GM19452 (cell line): ENCODE results near the gene CHMP1B.
"Not testable (repeated sequence)": the region's sequence is repeated elsewhere in the genome, so short reads cannot be mapped to it uniquely, and the experiment has no call there.

Source experiments
- ATAC-seq: cut with Tn5 transposase; IDR thresholded peaks from one replicate; pipeline ENCODE4 v1.9.1; 2021; ENCODE audit not compliant: unreplicated experiment

The CHMP1B gene

DNA sequence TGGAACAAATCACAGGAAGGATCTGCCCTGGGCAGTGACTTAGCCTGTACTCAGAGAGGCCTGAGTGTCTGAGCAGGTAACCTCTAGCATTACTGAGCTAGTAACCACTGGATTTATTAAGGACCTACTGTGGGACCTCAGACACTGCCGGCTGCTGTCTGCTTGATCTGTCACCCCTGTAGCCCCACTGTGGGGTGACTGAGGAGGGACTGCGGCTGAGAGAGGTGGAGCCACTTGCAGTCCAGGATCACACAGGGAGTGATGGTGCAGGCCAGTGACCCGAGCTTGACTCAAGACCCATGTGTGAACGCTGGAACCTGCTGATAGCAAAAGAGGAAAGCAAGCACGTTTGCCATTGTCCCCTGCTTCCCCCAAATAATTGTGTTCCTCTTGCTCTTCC lies 15.6 kb downstream of the CHMP1B start:
- no peak for ATAC-seq

- no peak for ATAC-seq
Measured at GRCh38 chr18:11868230-11868629, 17.0 kb downstream of the CHMP1B start.

DNA sequence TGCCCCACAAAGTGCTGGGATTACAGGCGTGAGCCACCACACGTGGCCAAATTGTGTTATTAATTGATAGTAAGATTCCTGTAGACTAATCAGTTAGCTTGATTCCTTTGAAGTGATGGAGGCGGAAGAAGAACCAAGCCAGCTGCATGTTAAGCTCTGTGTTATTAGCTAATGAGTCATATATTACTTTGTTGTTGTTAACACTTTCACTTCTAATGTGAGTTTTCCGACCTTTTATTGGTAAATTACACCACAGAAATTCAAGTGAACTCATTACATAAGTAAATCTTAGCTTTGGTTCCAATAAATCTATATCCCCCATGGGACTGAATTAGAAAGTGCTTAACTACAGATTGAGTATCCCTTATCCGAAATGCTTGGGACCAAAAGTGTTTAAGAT lies 20.3 kb downstream of the CHMP1B start:
- ATAC-seq: peak; percentile 73

DNA sequence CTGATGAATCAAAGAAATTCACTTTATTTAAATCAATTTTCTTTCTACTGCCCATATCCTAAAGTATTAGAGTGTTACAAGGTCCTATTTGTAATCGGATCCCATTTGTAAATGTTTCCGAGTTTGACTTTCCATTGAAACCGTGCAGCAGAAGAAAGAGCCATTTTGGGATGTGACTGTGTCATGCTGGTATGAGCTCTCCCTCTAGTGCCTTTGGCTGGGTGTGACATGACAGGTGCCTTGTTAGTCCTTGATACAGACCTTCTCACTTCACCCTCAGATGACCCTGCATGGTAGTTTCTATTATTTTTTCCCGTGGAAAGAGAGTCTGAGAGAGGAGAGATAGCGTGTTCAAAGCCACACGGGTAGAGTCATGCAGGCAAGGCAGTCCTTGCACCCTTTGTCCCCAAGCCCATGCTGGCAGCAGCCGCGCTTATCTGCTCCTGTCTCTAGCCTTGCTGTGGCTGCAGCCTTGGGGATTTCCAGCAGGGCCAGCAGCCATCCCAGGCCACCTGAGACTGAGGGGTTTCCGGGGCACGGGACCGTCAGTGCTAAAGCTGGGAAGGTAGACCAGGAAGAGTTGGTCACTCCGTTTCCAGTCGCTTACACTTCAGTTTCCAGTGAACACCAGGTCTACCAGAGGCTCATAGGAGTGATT lies 21.4 kb downstream of the CHMP1B start:
- no peak for ATAC-seq

- ATAC-seq: no peak
Measured at GRCh38 chr18:11873670-11874340, 22.6 kb downstream of the CHMP1B start.

DNA sequence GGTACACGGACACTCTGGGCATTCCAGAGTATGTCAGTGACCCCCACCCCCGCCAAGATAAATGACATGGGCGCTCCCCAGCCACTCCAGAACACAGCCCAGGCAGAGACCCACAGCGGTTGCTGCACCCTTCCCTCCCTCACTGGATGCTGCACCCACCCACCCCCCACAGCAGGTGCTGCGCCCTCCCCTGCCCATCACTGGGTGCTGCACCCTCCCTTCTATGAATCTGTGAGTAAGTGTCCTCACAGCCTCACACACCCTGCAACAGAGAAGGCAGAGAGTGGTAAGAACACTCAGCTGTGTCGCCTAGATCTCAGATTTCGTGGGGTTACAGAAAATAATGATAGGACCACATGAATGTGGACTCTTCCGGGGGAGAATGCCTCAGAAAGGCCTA lies 23.5 kb downstream of the CHMP1B start:
- ATAC-seq: no peak

DNA sequence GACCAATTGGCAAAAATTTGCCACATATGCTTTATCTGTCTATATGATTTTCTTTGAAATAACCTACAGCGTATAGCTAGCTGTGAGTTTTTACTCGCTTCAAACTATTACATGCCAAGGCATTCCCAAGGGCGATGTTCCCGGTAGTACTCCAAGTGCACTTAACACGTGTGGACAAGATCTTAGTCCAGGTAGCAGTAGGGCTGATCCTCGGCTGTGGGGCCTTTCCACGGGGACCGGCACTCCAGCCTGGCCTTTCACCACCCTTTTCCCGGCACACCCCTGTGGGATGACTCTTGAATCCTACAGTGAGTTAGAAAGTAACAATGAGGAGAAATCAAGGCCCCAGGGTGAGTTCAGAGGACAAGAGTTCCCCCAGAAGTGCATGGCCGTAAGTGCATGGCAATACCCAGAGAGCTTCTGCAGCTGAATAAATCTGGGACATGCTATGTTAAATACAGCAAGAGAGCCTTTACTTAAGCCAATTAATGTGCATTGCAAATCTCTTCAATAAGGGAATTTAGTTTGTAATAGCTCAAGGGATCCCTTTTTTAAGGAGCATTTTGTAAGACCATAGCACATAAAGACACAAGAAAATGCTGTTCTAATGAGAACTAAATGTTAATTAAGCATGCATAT lies 26.4 kb downstream of the CHMP1B start:
- ATAC-seq: no peak

- no peak for ATAC-seq
Measured at GRCh38 chr18:11880586-11881304, 29.5 kb downstream of the CHMP1B start.

DNA sequence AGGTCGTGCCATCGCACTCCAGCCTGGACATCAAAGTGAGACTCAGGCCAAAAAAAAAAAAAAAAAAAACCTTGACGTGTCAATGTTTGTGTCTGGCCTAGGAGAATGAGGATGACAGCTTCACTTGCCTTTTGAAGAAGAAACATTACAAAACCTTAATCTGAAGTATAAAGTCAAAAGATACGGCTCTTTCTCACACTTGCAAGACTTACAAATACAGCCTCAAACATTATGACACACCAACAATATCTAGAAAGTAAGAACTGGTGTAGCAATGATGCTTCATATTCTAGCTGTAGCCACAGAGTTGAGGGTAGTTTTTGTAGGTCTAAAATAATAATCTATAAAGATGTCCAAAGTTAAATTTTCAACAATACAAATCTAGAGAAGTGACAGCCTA lies 31.4 kb downstream of the CHMP1B start:
- ATAC-seq: no peak

DNA sequence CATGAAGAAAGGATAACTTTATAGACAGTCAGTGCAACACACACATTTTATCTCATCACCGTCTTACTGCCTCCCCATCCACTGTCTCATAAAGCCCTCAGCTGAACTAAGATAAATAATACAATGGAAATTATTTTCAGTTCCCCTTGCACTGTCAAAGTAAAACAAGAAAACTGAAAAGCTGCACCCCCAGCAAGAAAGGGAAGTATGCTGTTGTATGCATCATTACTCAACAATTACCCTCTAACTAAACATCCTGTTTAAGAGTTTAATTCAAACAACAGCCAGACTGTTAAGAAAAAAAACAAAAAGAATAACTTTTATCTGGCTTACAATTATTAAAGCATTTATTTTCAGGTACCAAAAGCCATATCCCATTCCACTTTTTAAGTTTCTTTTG lies 31.9 kb downstream of the CHMP1B start:
- peak; percentile 77 for ATAC-seq

- ATAC-seq: no peak
Measured at GRCh38 chr18:11884396-11885030, 33.3 kb downstream of the CHMP1B start.

GRCh38 chr18:11885278-11885947 lies 34.2 kb downstream of the CHMP1B start:
- ATAC-seq: no peak

GRCh38 chr18:11886577-11887110 lies 35.4 kb downstream of the CHMP1B start:
- no peak for ATAC-seq

DNA sequence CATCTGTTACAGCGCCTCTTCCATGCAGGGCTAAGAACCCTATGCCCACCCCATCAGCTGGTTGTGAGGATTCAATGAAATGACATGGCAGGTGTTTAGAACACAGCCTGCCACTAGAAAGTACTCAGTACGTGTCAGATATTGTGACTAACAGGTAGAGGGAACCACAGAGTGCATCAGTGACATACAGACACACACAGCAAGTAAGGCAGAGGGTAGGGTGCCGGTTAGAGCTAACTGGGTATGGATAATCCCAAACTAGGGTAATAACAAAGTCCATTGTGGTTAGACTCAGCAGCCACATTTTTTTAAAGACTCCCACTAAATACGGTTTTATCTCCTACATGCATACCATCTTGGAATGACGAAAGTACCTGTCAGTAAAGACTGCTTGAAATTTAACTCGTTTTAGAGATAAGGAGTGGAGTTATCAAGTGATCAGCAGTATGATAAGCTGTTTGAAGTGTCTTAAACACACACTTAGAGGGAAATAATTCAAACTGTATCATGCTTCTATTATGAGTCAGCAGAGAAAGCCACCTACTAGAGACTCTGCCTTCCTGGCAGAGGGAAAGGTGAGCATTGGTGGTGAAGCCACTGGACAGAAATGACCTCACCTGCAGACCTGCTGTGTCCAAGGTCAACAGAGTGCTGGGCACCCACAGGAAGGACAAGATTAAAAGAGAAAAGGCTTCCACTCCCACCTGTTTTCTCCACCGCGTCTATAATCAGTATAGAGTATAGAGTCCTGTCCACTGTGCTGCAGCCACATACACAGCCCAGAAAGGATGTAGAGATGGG lies 36.3 kb downstream of the CHMP1B start:
- ATAC-seq: no peak

DNA sequence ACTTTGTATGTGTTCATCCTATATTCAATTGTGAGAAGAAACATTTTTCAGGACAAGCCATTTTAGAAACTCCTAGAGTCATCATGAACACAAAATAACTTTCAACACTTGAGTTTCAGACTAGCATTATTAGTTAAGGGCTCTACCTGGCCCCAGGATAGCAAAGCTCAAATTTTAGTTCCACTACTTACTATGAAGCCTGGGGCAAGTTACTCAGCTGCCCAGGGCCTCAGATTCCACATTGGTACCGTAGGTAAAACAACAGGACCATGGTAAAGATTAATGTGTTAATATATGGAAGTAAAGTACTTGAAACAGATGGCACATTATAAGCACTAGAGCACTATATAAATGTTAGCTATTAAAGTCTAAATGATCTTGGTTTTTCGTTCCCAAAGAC lies 37.5 kb downstream of the CHMP1B start:
- no peak for ATAC-seq

- ATAC-seq: no peak
Measured at GRCh38 chr18:11889284-11889683, 38.1 kb downstream of the CHMP1B start.

DNA sequence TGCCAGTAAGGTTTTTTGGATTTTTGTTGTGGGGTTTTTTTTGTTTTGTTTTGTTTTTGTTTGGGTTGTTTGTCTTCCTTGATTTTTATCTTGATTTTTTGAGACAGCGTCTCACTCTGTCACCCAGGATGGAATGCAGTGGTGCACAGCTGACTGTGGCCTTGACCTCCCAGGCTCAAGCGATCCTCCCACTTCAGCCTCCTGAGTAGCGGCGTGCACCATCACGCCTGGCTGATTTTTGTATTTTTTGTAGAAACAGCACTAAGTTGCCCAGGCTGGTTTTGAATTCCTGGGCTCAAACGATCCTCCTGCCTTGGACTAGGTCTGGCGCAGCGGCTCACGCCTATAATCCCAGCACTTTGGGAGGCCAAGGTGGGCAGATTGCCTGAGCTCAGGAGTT lies 40.5 kb downstream of the CHMP1B start:
- no peak for ATAC-seq

DNA sequence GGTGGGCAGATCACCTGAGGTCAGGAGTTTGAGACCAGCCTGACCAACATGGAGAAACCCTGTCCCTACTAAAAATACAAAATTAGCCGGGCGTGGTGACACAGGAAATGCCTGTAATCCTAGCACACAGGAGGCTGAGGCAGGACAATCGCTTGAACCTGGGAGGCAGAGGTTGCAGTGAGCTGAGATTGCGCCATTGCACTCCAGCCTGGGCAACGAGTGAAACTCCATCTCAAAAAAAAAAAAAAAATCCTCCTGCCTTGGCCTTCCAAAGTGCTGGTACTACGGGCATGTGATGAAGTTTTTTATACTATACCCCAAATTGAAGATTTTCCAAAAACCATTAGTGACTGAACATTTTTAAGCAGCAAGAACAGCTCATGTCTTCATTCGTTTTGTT lies 41.2 kb downstream of the CHMP1B start:
- not testable (repeated sequence) for ATAC-seq

DNA sequence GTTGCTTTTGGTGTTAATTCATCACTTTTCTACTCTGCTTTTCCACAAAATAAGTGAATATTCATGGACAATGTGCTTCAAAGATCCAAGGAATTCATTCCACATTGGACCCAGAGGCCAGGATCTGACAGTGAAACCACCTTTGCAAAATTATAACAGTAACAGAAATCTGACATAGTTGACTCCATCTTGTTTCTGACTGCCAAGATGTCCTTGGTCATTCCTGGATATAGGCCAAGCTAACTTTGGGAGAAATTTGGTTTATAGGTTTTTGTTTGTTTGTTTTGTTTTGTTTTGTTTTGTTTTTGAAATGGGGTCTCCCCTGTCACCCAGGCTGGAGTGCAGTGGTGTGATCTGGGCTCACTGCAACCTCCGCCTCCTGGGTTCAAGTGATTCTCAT lies 46.6 kb downstream of the CHMP1B start:
- no peak for ATAC-seq

- no peak for ATAC-seq
Measured at GRCh38 chr18:11899063-11899462, 47.9 kb downstream of the CHMP1B start.
